ENCODE data around the gene LAYN.

LAYN gene

GRCh38 chr11:111602865-111603610 lies 62.5 kb downstream of the LAYN start:
- TF ChIP-seq CTCF (conservative IDR thresholded peaks at IDR 0.05; ENCODE audit: control insufficient read depth, insufficient read depth, low read depth, low read length): no peak
- H3K4me3 ChIP-seq (ENCODE audit: control insufficient read depth, low read depth, low read length): peak overlapping the region; percentile 82
- peak; percentile 52 for DNase-seq (ENCODE audit: low read depth)

GRCh38 chr11:111603611-111604130 lies 63.2 kb downstream of the LAYN start:
- peak overlapping the region; percentile 82 for H3K4me3 ChIP-seq (ENCODE audit: control insufficient read depth, low read depth, low read length)
- peak; percentile 33 for DNase-seq (ENCODE audit: low read depth)
- no peak for TF ChIP-seq CTCF (conservative IDR thresholded peaks at IDR 0.05; ENCODE audit: control insufficient read depth, insufficient read depth, low read depth, low read length)

GRCh38 chr11:111604392-111605009 lies 64.0 kb downstream of the LAYN start:
- TF ChIP-seq CTCF (conservative IDR thresholded peaks at IDR 0.05; ENCODE audit: control insufficient read depth, insufficient read depth, low read depth, low read length): peak; percentile 68
- H3K4me3 ChIP-seq (ENCODE audit: control insufficient read depth, low read depth, low read length): peak overlapping the region; percentile 82
- DNase-seq (ENCODE audit: low read depth): peak; percentile 69

GRCh38 chr11:111605681-111606080 lies 65.2 kb downstream of the LAYN start:
- TF ChIP-seq CTCF (conservative IDR thresholded peaks at IDR 0.05; ENCODE audit: control insufficient read depth, insufficient read depth, low read depth, low read length): no peak
- H3K4me3 ChIP-seq (ENCODE audit: control insufficient read depth, low read depth, low read length): no peak overlapping the region

GRCh38 chr11:111606986-111607385 lies 66.5 kb downstream of the LAYN start:
- TF ChIP-seq CTCF (conservative IDR thresholded peaks at IDR 0.05; ENCODE audit: control insufficient read depth, insufficient read depth, low read depth, low read length): no peak
- no peak for DNase-seq (ENCODE audit: low read depth)

More at GRCh38 chr11:111605681-111606080, 65.2 kb downstream of the LAYN start:
- DNase-seq (ENCODE audit: low read depth): no peak

GRCh38 chr11:111607751-111608150 lies 67.2 kb downstream of the LAYN start:
- no peak overlapping the region for H3K4me3 ChIP-seq (ENCODE audit: control insufficient read depth, low read depth, low read length)
- no peak for TF ChIP-seq CTCF (conservative IDR thresholded peaks at IDR 0.05; ENCODE audit: control insufficient read depth, insufficient read depth, low read depth, low read length)
- no peak for DNase-seq (ENCODE audit: low read depth)

More at GRCh38 chr11:111606986-111607385, 66.5 kb downstream of the LAYN start:
- no peak overlapping the region for H3K4me3 ChIP-seq (ENCODE audit: control insufficient read depth, low read depth, low read length)
